Measurements from ENCODE around the gene MED12L.

DNA sequence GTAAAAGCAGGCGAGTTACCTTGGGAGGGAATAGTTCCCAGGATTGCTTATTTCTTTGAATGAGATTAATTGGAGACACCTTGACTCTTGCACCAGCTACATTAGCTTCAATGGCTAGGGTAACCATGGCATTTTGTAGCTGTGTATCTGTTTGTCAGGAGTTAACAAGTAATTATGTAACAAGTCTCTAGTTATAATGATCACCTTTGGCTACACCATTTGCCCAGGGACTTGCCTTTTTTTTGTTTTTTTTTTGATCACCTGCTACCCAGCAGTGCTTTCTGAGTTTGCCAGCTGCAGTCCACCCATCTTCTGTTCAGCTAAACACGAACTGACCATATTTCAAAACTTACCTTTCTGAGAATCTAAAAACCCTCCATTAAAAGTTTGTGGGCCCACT, 2.2 kb downstream of the MED12L start:
- TF ChIP-seq POLR2AphosphoS5 (IDR thresholded peaks at IDR 0.05; ENCODE audit: low read depth) (no peak), GABPA (IDR thresholded peaks at IDR 0.05; ENCODE audit: low read depth) (no peak)
- TF ChIP-seq, protein P1, sequence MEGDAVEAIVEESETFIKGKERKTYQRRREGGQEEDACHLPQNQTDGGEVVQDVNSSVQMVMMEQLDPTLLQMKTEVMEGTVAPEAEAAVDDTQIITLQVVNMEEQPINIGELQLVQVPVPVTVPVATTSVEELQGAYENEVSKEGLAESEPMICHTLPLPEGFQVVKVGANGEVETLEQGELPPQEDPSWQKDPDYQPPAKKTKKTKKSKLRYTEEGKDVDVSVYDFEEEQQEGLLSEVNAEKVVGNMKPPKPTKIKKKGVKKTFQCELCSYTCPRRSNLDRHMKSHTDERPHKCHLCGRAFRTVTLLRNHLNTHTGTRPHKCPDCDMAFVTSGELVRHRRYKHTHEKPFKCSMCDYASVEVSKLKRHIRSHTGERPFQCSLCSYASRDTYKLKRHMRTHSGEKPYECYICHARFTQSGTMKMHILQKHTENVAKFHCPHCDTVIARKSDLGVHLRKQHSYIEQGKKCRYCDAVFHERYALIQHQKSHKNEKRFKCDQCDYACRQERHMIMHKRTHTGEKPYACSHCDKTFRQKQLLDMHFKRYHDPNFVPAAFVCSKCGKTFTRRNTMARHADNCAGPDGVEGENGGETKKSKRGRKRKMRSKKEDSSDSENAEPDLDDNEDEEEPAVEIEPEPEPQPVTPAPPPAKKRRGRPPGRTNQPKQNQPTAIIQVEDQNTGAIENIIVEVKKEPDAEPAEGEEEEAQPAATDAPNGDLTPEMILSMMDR (IDR thresholded peaks at IDR 0.05; ENCODE audit: insufficient read depth, low read length) = no peak
- TF ChIP-seq, protein P2, sequence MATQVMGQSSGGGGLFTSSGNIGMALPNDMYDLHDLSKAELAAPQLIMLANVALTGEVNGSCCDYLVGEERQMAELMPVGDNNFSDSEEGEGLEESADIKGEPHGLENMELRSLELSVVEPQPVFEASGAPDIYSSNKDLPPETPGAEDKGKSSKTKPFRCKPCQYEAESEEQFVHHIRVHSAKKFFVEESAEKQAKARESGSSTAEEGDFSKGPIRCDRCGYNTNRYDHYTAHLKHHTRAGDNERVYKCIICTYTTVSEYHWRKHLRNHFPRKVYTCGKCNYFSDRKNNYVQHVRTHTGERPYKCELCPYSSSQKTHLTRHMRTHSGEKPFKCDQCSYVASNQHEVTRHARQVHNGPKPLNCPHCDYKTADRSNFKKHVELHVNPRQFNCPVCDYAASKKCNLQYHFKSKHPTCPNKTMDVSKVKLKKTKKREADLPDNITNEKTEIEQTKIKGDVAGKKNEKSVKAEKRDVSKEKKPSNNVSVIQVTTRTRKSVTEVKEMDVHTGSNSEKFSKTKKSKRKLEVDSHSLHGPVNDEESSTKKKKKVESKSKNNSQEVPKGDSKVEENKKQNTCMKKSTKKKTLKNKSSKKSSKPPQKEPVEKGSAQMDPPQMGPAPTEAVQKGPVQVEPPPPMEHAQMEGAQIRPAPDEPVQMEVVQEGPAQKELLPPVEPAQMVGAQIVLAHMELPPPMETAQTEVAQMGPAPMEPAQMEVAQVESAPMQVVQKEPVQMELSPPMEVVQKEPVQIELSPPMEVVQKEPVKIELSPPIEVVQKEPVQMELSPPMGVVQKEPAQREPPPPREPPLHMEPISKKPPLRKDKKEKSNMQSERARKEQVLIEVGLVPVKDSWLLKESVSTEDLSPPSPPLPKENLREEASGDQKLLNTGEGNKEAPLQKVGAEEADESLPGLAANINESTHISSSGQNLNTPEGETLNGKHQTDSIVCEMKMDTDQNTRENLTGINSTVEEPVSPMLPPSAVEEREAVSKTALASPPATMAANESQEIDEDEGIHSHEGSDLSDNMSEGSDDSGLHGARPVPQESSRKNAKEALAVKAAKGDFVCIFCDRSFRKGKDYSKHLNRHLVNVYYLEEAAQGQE (IDR thresholded peaks at IDR 0.05; ENCODE audit: insufficient replicate concordance, low read depth) = no peak
